K562 (cell line): ENCODE data around the gene C1orf50. TPM values are rescaled to one million over a fixed set of nuclear protein-coding genes. Genes with fewer than 3 reads are reported as not detected.
A peak's percentile ranks its signal among the peaks of the same experiment; 100 is the strongest.

Experiments used
- CREBBP ChIP-seq: IDR thresholded peaks from one replicate; pipeline ENCODE4 v1.6.1; 2012; ENCODE audit warnings: low read depth, mild to moderate bottlenecking, control low read depth, inconsistent platforms, low read length
- DACH1 ChIP-seq: fragments of 450-650 bp; IDR thresholded peaks from 2 replicates; pipeline ENCODE4 v1.6.1; 2018; ENCODE audit not compliant: partially characterized antibody
- FOXP4 ChIP-seq: sonication (generic); formaldehyde crosslinking; IDR thresholded peaks from 2 replicates; pipeline ENCODE4 v1.8.0; 2022; ENCODE audit warnings: mild to moderate bottlenecking, missing genetic modification reagents, borderline replicate concordance
- GTF2A2 ChIP-seq: IDR thresholded peaks from 2 replicates; pipeline ENCODE4 v1.6.1; 2016; ENCODE audit warnings: mild to moderate bottlenecking, missing genetic modification characterization, missing compliant biosample characterization
- LARP7 ChIP-seq: fragments of 450-650 bp; IDR thresholded peaks from 2 replicates; pipeline ENCODE4 v1.6.1; 2016
- MEIS2 ChIP-seq: fragments of 450-650 bp; IDR thresholded peaks from 2 replicates; pipeline ENCODE4 v1.6.1; 2014; ENCODE audit warnings: mild to moderate bottlenecking; ENCODE audit not compliant: partially characterized antibody
- NR2F6 ChIP-seq: fragments of 450-650 bp; formaldehyde crosslinking; IDR thresholded peaks from 2 replicates; pipeline ENCODE4 v1.4.0; 2020; ENCODE audit warnings: mild to moderate bottlenecking
- PBX2 ChIP-seq, 2 experiments: IDR thresholded peaks in 1 of 2; conservative IDR thresholded peaks in 1 of 2; 2 replicates each; pipeline ENCODE4 v1.6.1; 2016; ENCODE audit warnings: low read depth in 2 of 2, mild to moderate bottlenecking in 1 of 2, missing compliant biosample characterization in 1 of 2, missing genetic modification characterization in 1 of 2, moderate library complexity in 1 of 2
- PHB ChIP-seq: fragments of 250-450 bp; sonication (Bioruptor Pico); IDR thresholded peaks from 2 replicates; pipeline ENCODE4 v1.5.0; 2021
- PTTG1 ChIP-seq: fragments of 450-650 bp; IDR thresholded peaks from 2 replicates; pipeline ENCODE4 v1.6.1; 2016; ENCODE audit warnings: low read depth, mild to moderate bottlenecking, missing genetic modification characterization, missing compliant biosample characterization
- RNF2 ChIP-seq: sonication (generic); IDR thresholded peaks from 2 replicates; pipeline ENCODE4 v1.6.1; 2016
- SMAD1 ChIP-seq: fragments of 150-350 bp; IDR thresholded peaks from 2 replicates; pipeline ENCODE4 v1.6.1; 2014; ENCODE audit warnings: low read length, low read depth; ENCODE audit not compliant: partially characterized antibody
- ZNF384 ChIP-seq: IDR thresholded peaks from 2 replicates; pipeline ENCODE4 v1.6.1; 2012; ENCODE audit warnings: low read depth, low read length, improper control_type of control experiment
- ZNF695 ChIP-seq: fragments of 450-650 bp; formaldehyde crosslinking; IDR thresholded peaks from 2 replicates; pipeline ENCODE4 v1.4.0; 2020; ENCODE audit warnings: mild to moderate bottlenecking, moderate library complexity
- polyA plus RNA-seq, 8 experiments: library from polyadenylated mRNA; depleted of rRNA in 4 of 8; stranded (reverse) in 5 of 8; unstranded in 3 of 8; fragments of >200 nt; fragmentation: Nextera tagmentation in 2 of 8; fragmentation: Illumina TruSeq in 1 of 8; extraction: Ambion mirVana in 2 of 8; extraction: Trizol in 1 of 8; gene quantifications; 2 replicates each; pipeline versions ENCODE4 v1.2.1 to v1.2.3, GENCODE V29; 2011 to 2014; ENCODE audit warnings: inconsistent platforms in 1 of 8, missing spikeins in 1 of 8
- total RNA-seq, 7 experiments: library from RNA; depleted of rRNA in 6 of 7; stranded (reverse); fragments of >200 nt in 6 of 7; fragmentation: Illumina TruSeq in 2 of 7; extraction: Trizol in 2 of 7; gene quantifications; 2 replicates each; pipeline versions ENCODE4 v1.2.1 to v1.2.3, GENCODE V29; 2011 to 2021; ENCODE audit warnings: low replicate concordance in 1 of 7
- TF ChIP-seq, protein P1 (sequence below): fragments of 450-650 bp; formaldehyde crosslinking; IDR thresholded peaks from 2 replicates; pipeline ENCODE4 v1.4.0; 2022; ENCODE audit warnings: missing genetic modification characterization
- TF ChIP-seq, protein P2 (sequence below): sonication (generic); IDR thresholded peaks from 2 replicates; pipeline ENCODE4 v1.6.1; 2016
- TF ChIP-seq, protein P3 (sequence below): fragments of 450-650 bp; IDR thresholded peaks from 2 replicates; pipeline ENCODE4 v1.6.1; 2017; ENCODE audit warnings: antibody characterized with exemption, mild to moderate bottlenecking

C1orf50 gene
- total and polyA plus RNA-seq, 9 of the 15 experiments (the other 6 are each of a cell fraction or from before 2014, with no cell fraction given) = 0.55 to 13.9 (median 5.2) TPM

GRCh38 chr1:42822800-42823392 lies 55.8 kb downstream of the C1orf50 start (continued):
- TF ChIP-seq DACH1 (no peak), FOXP4 (no peak), MEIS2 (peak; percentile 59), PTTG1 (tag) (no peak), ZNF384 (peak; percentile 21; the same call in 1 of the 2 replicates), NR2F6 (no peak), LARP7 (no peak), GTF2A2 (tag) (no peak), RNF2 (no peak), CREBBP (no peak), PBX2 (CRISPR knock-in tag; IDR thresholded peaks at IDR 0.05; ENCODE audit: low read depth) (no peak), PBX2 (tag; conservative IDR thresholded peaks at IDR 0.05; ENCODE audit: low read depth) (no peak; the same call in 1 of the 2 replicates), PHB (CRISPR knock-in tag) (no peak), SMAD1 (no peak), ZNF695 (no peak)
- TF ChIP-seq, protein P1, sequence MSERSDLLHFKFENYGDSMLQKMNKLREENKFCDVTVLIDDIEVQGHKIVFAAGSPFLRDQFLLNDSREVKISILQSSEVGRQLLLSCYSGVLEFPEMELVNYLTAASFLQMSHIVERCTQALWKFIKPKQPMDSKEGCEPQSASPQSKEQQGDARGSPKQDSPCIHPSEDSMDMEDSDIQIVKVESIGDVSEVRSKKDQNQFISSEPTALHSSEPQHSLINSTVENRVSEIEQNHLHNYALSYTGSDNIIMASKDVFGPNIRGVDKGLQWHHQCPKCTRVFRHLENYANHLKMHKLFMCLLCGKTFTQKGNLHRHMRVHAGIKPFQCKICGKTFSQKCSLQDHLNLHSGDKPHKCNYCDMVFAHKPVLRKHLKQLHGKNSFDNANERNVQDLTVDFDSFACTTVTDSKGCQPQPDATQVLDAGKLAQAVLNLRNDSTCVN = no peak
- TF ChIP-seq, protein P2, sequence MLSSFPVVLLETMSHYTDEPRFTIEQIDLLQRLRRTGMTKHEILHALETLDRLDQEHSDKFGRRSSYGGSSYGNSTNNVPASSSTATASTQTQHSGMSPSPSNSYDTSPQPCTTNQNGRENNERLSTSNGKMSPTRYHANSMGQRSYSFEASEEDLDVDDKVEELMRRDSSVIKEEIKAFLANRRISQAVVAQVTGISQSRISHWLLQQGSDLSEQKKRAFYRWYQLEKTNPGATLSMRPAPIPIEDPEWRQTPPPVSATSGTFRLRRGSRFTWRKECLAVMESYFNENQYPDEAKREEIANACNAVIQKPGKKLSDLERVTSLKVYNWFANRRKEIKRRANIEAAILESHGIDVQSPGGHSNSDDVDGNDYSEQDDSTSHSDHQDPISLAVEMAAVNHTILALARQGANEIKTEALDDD = no peak
- TF ChIP-seq, protein P3, sequence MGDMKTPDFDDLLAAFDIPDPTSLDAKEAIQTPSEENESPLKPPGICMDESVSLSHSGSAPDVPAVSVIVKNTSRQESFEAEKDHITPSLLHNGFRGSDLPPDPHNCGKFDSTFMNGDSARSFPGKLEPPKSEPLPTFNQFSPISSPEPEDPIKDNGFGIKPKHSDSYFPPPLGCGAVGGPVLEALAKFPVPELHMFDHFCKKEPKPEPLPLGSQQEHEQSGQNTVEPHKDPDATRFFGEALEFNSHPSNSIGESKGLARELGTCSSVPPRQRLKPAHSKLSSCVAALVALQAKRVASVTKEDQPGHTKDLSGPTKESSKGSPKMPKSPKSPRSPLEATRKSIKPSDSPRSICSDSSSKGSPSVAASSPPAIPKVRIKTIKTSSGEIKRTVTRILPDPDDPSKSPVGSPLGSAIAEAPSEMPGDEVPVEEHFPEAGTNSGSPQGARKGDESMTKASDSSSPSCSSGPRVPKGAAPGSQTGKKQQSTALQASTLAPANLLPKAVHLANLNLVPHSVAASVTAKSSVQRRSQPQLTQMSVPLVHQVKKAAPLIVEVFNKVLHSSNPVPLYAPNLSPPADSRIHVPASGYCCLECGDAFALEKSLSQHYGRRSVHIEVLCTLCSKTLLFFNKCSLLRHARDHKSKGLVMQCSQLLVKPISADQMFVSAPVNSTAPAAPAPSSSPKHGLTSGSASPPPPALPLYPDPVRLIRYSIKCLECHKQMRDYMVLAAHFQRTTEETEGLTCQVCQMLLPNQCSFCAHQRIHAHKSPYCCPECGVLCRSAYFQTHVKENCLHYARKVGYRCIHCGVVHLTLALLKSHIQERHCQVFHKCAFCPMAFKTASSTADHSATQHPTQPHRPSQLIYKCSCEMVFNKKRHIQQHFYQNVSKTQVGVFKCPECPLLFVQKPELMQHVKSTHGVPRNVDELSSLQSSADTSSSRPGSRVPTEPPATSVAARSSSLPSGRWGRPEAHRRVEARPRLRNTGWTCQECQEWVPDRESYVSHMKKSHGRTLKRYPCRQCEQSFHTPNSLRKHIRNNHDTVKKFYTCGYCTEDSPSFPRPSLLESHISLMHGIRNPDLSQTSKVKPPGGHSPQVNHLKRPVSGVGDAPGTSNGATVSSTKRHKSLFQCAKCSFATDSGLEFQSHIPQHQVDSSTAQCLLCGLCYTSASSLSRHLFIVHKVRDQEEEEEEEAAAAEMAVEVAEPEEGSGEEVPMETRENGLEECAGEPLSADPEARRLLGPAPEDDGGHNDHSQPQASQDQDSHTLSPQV = peak; percentile 81; the same call in 1 of the 2 replicates
